IMR-90 (cell line): ENCODE results near the gene KIAA1614. TPM values are rescaled to one million over a fixed set of nuclear protein-coding genes. Genes with fewer than 3 reads are reported as not detected.

Experiments used
- ATAC-seq: fragments of 200-7000 bp; cut with Tn5 transposase; 2 replicates; pipeline ENCODE4 v1.9.1; 2020; ENCODE audit warnings: low read depth, mild to moderate bottlenecking, moderate library complexity
- BruUV-seq: library from RNA; stranded (reverse); fragments of 400-500 nt; replicated peaks from 2 replicates; lab custom pipeline; 2021; lab: Mats Ljungman, UMichigan
- CTCF ChIA-PET: fragments of 300-600 bp; formaldehyde crosslinking; extraction: SDS; loops from one replicate; lab custom pipeline; 2021; ENCODE audit warnings: antibody characterized with exemption; lab: Yijun Ruan, JAX
- POLR2A ChIA-PET: fragments of 300-600 bp; sonication (Branson Sonifier 250); formaldehyde crosslinking; loops from one replicate; lab custom pipeline; 2022; ENCODE audit warnings: antibody characterized with exemption; ENCODE audit not compliant: unreplicated experiment; lab: Charles Lee
- DNase-seq: peaks from one replicate; pipeline ENCODE4 v3.0.0; 2013
- H2AFZ ChIP-seq: replicated peaks from 2 replicates; pipeline ENCODE3; 2013; ENCODE audit warnings: low read length, mild to moderate bottlenecking; ENCODE audit not compliant: poor library complexity
- H2AK5ac ChIP-seq: 2 replicates; pipeline ENCODE4 v1.6.1; 2013; ENCODE audit warnings: low read depth, low read length, inconsistent platforms
- H2AK9ac ChIP-seq: replicated peaks from 2 replicates; pipeline ENCODE3; 2013; ENCODE audit warnings: mild to moderate bottlenecking, low read depth, low read length, moderate library complexity; ENCODE audit not compliant: poor library complexity
- H2BK120ac ChIP-seq: 2 replicates; pipeline ENCODE4 v1.6.1; 2013; ENCODE audit warnings: low read depth, low read length, inconsistent platforms
- H2BK15ac ChIP-seq: 3 replicates; pipeline ENCODE4 v1.6.1; 2013; ENCODE audit warnings: low read depth, low read length, inconsistent platforms
- H2BK20ac ChIP-seq: 2 replicates; pipeline ENCODE4 v1.6.1; 2013; ENCODE audit warnings: low read depth, mild to moderate bottlenecking, inconsistent platforms, low read length, moderate library complexity
- H2BK5ac ChIP-seq: 2 replicates; pipeline ENCODE4 v1.6.1; 2013; ENCODE audit warnings: mild to moderate bottlenecking, low read depth, low read length, inconsistent platforms; ENCODE audit not compliant: poor library complexity, severe bottlenecking
- H3K14ac ChIP-seq: replicated peaks from 2 replicates; pipeline ENCODE4 v1.6.1; 2013; ENCODE audit warnings: low read depth, low read length, inconsistent platforms
- H3K18ac ChIP-seq: 2 replicates; pipeline ENCODE4 v1.6.1; 2013; ENCODE audit warnings: low read depth, low read length, control low read depth
- H3K23ac ChIP-seq: 2 replicates; pipeline ENCODE4 v1.6.1; 2013; ENCODE audit warnings: low read depth, low read length, inconsistent platforms
- H3K27ac ChIP-seq: 2 replicates; pipeline ENCODE4 v1.5.1; 2013; ENCODE audit warnings: mild to moderate bottlenecking, control low read depth, low read length; ENCODE audit not compliant: insufficient read depth
- H3K27me3 ChIP-seq: 2 replicates; pipeline ENCODE4 v1.6.1; 2013; ENCODE audit warnings: low read length; ENCODE audit not compliant: control insufficient read depth, insufficient read depth
- H3K36me3 ChIP-seq: 2 replicates; pipeline ENCODE4 v1.6.1; 2013; ENCODE audit warnings: low read length, mixed read lengths; ENCODE audit not compliant: control insufficient read depth, insufficient read depth
- H3K4ac ChIP-seq: 2 replicates; pipeline ENCODE4 v1.6.1; 2013; ENCODE audit warnings: low read depth, low read length, inconsistent platforms
- H3K4me1 ChIP-seq: 2 replicates; pipeline ENCODE4 v1.6.1; 2013; ENCODE audit warnings: low read length, mixed read lengths; ENCODE audit not compliant: control insufficient read depth, insufficient read depth
- H3K4me2 ChIP-seq: 2 replicates; pipeline ENCODE4 v1.6.1; 2013; ENCODE audit warnings: low read depth, mild to moderate bottlenecking, control low read depth, low read length, moderate library complexity
- H3K4me3 ChIP-seq: 2 replicates; pipeline ENCODE4 v1.5.1; 2013; ENCODE audit warnings: low read depth, mild to moderate bottlenecking, control low read depth, low read length, moderate library complexity; ENCODE audit not compliant: insufficient read depth
- H3K56ac ChIP-seq: 2 replicates; pipeline ENCODE4 v1.6.1; 2013; ENCODE audit warnings: low read length, inconsistent platforms; ENCODE audit not compliant: insufficient read depth; ENCODE audit errors: extremely low read depth
- H3K79me1 ChIP-seq, 2 experiments: 2 replicates each; pipeline ENCODE4 v1.6.1; 2013; ENCODE audit warnings: low read length in 2 of 2, inconsistent platforms in 1 of 2, low read depth in 1 of 2
- H3K9ac ChIP-seq: 2 replicates; pipeline ENCODE4 v1.6.1; 2013; ENCODE audit warnings: low read depth, low read length, control low read depth
- H3K9me1 ChIP-seq: 2 replicates; pipeline ENCODE4 v1.6.1; 2013; ENCODE audit warnings: low read length, inconsistent platforms; ENCODE audit not compliant: insufficient read depth
- H3K9me3 ChIP-seq: 2 replicates; pipeline ENCODE4 v1.6.1; 2013; ENCODE audit warnings: low read length; ENCODE audit not compliant: control insufficient read depth, insufficient read depth
- H4K20me1 ChIP-seq: 2 replicates; pipeline ENCODE4 v1.6.1; 2013; ENCODE audit warnings: low read length, inconsistent platforms; ENCODE audit not compliant: insufficient read depth
- H4K5ac ChIP-seq: 2 replicates; pipeline ENCODE4 v1.6.1; 2013; ENCODE audit warnings: mild to moderate bottlenecking, low read depth, low read length, control low read depth
- H4K8ac ChIP-seq, 2 experiments: 2 replicates each; pipeline ENCODE4 v1.6.1; 2013; ENCODE audit warnings: low read depth in 2 of 2, low read length in 2 of 2, control low read depth in 1 of 2, inconsistent platforms in 1 of 2
- H4K91ac ChIP-seq: 2 replicates; pipeline ENCODE4 v1.6.1; 2013; ENCODE audit warnings: low read depth, low read length, inconsistent platforms; ENCODE audit not compliant: insufficient read depth
- ELK1 ChIP-seq: fragments of 150-350 bp; IDR thresholded peaks from 2 replicates; pipeline ENCODE4 v1.6.1; 2016; ENCODE audit warnings: low read depth, mild to moderate bottlenecking, low read length, moderate library complexity, borderline replicate concordance
- FOS ChIP-seq: fragments of 150-350 bp; IDR thresholded peaks from 2 replicates; pipeline ENCODE4 v1.6.1; 2016; ENCODE audit warnings: low read depth, low read length
- MAZ ChIP-seq: IDR thresholded peaks from 2 replicates; pipeline ENCODE4 v1.6.1; 2012; ENCODE audit warnings: low read depth, mild to moderate bottlenecking, low read length, improper control_type of control experiment, moderate library complexity, borderline replicate concordance
- NFE2L2 ChIP-seq: fragments of 150-350 bp; IDR thresholded peaks from 2 replicates; pipeline ENCODE4 v1.6.1; 2016; ENCODE audit warnings: low read depth, mild to moderate bottlenecking, low read length
- RAD21 ChIP-seq: IDR thresholded peaks from 2 replicates; pipeline ENCODE4 v1.6.1; 2012; ENCODE audit warnings: low read length, improper control_type of control experiment
- RFX5 ChIP-seq: IDR thresholded peaks from 2 replicates; pipeline ENCODE4 v1.8.0; 2012; ENCODE audit warnings: low read depth, mild to moderate bottlenecking, low read length, moderate library complexity
- SMC3 ChIP-seq: fragments of 150-350 bp; IDR thresholded peaks from 2 replicates; pipeline ENCODE4 v1.6.1; 2016; ENCODE audit warnings: low read depth, mild to moderate bottlenecking, antibody characterized with exemption, low read length, moderate library complexity
- WGBS, 2 experiments: methylation state at CpG; one replicate each; pipeline versions ENCODE4 v1.1.5 to v1.1.7; 2013; ENCODE audit warnings: missing lambda C conversion rate in 2 of 2; ENCODE audit not compliant: insufficient read length in 1 of 2; ENCODE audit errors: extremely low coverage in 2 of 2; 5-methylcytosine and 5-hydroxymethylcytosine counted together
- dilution Hi-C: fragments of 300-500 bp; cut with HindIII; formaldehyde crosslinking; loops from one replicate; pipeline ENCODE4 v1.14.3; 2018; ENCODE audit warnings: low sequenced_read_pairs; ENCODE audit not compliant: unreplicated experiment
- in situ Hi-C: fragments of 300-500 bp; cut with MboI; formaldehyde crosslinking; loops from 3 replicates; pipeline ENCODE4 v1.14.3; 2019; ENCODE audit warnings: low sequenced_read_pairs, inconsistent platforms, mixed read lengths
- intact Hi-C: fragments of 100-400 bp; cut with micrococcal nuclease; formaldehyde crosslinking; loops from 2 replicates; pipeline ENCODE4 v1.10.0; 2022
- polyA plus RNA-seq, 3 experiments: library from polyadenylated mRNA; depleted of rRNA; stranded (reverse); fragments of >200 nt; gene quantifications; 2 replicates each; pipeline ENCODE4 v1.2.3, GENCODE V29; 2012; ENCODE audit warnings: low replicate concordance in 1 of 3
- total RNA-seq: library from RNA; depleted of rRNA; stranded (reverse); fragments of >200 nt; gene quantifications from 2 replicates; pipeline ENCODE4 v1.2.3, GENCODE V29; 2012
- TF ChIP-seq, protein P1 (sequence below): conservative IDR thresholded peaks from 2 replicates; pipeline ENCODE4 v1.5.1; 2012; ENCODE audit warnings: mild to moderate bottlenecking, low read depth, low read length, improper control_type of control experiment

The KIAA1614 gene
- total and polyA plus RNA-seq, 2 of the 4 experiments (the other 2 are of a cell fraction): 1.8 to 3.5 TPM

GRCh38 chr1:180906511-180906910 lies 6.2 kb upstream of the KIAA1614 start:
- Histone ChIP-seq H3K9me1 (peaks cover 3% of the 10 kb centered on the region; the same call in 1 of the 2 replicates), H2AK9ac (no peak overlapping the region), H4K91ac (no peak overlapping the region), H3K9me3 (no peaks in the 10 kb centered on the region), H3K36me3 (no peaks in the 10 kb centered on the region), H2AK5ac (no peak overlapping the region; the same call in 1 of the 2 replicates), H3K4me3 (no peak overlapping the region), H3K4me2 (no peak overlapping the region), H4K8ac (no peak overlapping the region), H2BK15ac (no peak overlapping the region), H2BK5ac (no peak overlapping the region), H3K27ac (no peak overlapping the region), H4K5ac (no peak overlapping the region), H3K9ac (no peak overlapping the region), H3K79me1 (peaks cover 3 to 11% of the 10 kb centered on the region in 2 experiments; a peak in 3 of 4 replicates), H4K20me1 (no peaks in the 10 kb centered on the region), H3K4ac (no peak overlapping the region), H3K14ac (no peak overlapping the region), H3K23ac (no peak overlapping the region), H3K27me3 (no peaks in the 10 kb centered on the region), H2BK120ac (no peak overlapping the region), H3K4me1 (peaks cover 1% of the 10 kb centered on the region), H2AFZ (no peak overlapping the region), H3K18ac (no peak overlapping the region), H3K56ac (no peak overlapping the region), H2BK20ac (no peak overlapping the region)
- ATAC-seq (no peak), DNase-seq (no peak)
- POLR2A ChIA-PET: no interaction called here
- BruUV-seq: no TSS peak
- dilution Hi-C loops: no loop called here
- CTCF ChIA-PET: interaction anchor here (0.6 to 1.1 kb wide), 3 partner anchors 25 to 376 kb away, joined by 3 to 4 read pairs (median 3); no protein-coding TSS in a partner anchor
- in situ Hi-C loops: no loop called here
- TF ChIP-seq, protein P1, sequence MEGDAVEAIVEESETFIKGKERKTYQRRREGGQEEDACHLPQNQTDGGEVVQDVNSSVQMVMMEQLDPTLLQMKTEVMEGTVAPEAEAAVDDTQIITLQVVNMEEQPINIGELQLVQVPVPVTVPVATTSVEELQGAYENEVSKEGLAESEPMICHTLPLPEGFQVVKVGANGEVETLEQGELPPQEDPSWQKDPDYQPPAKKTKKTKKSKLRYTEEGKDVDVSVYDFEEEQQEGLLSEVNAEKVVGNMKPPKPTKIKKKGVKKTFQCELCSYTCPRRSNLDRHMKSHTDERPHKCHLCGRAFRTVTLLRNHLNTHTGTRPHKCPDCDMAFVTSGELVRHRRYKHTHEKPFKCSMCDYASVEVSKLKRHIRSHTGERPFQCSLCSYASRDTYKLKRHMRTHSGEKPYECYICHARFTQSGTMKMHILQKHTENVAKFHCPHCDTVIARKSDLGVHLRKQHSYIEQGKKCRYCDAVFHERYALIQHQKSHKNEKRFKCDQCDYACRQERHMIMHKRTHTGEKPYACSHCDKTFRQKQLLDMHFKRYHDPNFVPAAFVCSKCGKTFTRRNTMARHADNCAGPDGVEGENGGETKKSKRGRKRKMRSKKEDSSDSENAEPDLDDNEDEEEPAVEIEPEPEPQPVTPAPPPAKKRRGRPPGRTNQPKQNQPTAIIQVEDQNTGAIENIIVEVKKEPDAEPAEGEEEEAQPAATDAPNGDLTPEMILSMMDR: no peak
- TF ChIP-seq RAD21 (no peak), MAZ (no peak), NFE2L2 (no peak), FOS (no peak), SMC3 (no peak), ELK1 (no peak), RFX5 (no peak)
- intact Hi-C loops: no loop called here
- 67% methylated on average over 3 of the region's 9 CpGs; no CpG with 5 or more reads in 1 of the 2 experiments for WGBS, 2 experiments
